HG03342 (cell line): ENCODE results near the gene SNED1.

Experiments
- ATAC-seq: cut with Tn5 transposase; IDR thresholded peaks from one replicate; pipeline ENCODE4 v1.9.1; 2021; ENCODE audit warnings: mild to moderate bottlenecking, moderate library complexity; ENCODE audit not compliant: unreplicated experiment

The SNED1 gene

GRCh38 chr2:241003830-241004564, 5.6 kb downstream of the SNED1 start:
- no peak for ATAC-seq

GRCh38 chr2:241005569-241005968, 7.2 kb downstream of the SNED1 start:
- no peak for ATAC-seq

GRCh38 chr2:241006412-241006811, 8.0 kb downstream of the SNED1 start:
- no peak for ATAC-seq

- no peak for ATAC-seq
Observed at GRCh38 chr2:241007111-241007510, 8.7 kb downstream of the SNED1 start.

GRCh38 chr2:241007880-241008710, 9.7 kb downstream of the SNED1 start:
- no peak for ATAC-seq

- no peak for ATAC-seq
Observed at GRCh38 chr2:241008711-241009121, 10.3 kb downstream of the SNED1 start.

GRCh38 chr2:241009191-241009590, 10.8 kb downstream of the SNED1 start:
- no peak for ATAC-seq

- no peak for ATAC-seq
Observed at GRCh38 chr2:241009601-241010530, 11.4 kb downstream of the SNED1 start.

- no peak for ATAC-seq
Observed at GRCh38 chr2:241010531-241011295, 12.3 kb downstream of the SNED1 start.

GRCh38 chr2:241011296-241011600, 12.8 kb downstream of the SNED1 start:
- no peak for ATAC-seq

GRCh38 chr2:241011751-241012510, 13.5 kb downstream of the SNED1 start:
- no peak for ATAC-seq

GRCh38 chr2:241014224-241014623, 15.8 kb downstream of the SNED1 start:
- no peak for ATAC-seq

- ATAC-seq = no peak
Observed at GRCh38 chr2:241014764-241015163, 16.3 kb downstream of the SNED1 start.

GRCh38 chr2:241015439-241015838, 17.0 kb downstream of the SNED1 start:
- no peak for ATAC-seq

- ATAC-seq = no peak
Observed at GRCh38 chr2:241017228-241017940, 19.0 kb downstream of the SNED1 start.

GRCh38 chr2:241018051-241018891, 19.9 kb downstream of the SNED1 start:
- ATAC-seq = no peak

- ATAC-seq = no peak
Observed at GRCh38 chr2:241019441-241020139, 21.2 kb downstream of the SNED1 start.

- no peak for ATAC-seq
Observed at GRCh38 chr2:241020201-241020600, 21.8 kb downstream of the SNED1 start.
